AG08395 (cell line): Measurements from ENCODE around the gene ALPL.
"Not testable (repeated sequence)": the region's sequence is repeated elsewhere in the genome, so short reads cannot be mapped to it uniquely, and the experiment has no call there.

ENCODE experiments used
- DNase-seq: peaks from one replicate; pipeline ENCODE4 v3.0.0; 2012; ENCODE audit warnings: mixed read lengths, low spot score

The ALPL gene

DNA sequence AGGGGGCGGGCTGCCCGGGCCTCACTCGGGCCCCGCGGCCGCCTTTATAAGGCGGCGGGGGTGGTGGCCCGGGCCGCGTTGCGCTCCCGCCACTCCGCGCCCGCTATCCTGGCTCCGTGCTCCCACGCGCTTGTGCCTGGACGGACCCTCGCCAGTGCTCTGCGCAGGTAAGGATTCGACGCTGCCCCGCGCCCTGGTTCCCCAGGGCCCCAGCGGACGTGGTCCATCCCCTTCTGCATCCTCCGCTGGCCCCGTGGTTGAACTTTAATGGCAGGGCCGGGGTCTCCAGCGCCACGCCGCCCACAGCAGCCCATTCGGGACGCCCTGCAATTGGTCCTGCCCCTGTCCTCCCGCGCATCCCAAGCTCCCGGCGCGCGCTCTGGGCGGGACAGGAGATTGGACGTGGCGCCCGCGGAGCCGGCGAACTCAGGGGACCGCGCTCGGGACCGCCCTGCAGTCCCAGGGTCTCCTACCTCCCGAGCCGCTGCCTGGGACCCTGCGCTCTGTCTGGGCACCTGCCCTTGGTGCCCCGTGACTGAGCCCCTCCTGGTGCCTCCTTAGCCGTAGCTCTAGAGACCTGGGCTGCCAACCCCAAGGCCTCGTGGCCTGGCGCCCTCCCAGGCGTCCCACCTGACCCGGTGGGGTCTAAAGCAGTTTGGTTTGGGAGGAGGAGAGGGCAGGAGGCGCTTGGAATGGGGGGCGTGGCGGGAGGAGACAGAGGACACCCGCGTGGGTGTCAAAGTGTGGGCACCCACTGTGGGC lies at the start of gene ALPL:
Gene ALPL, plus strand, starts transcription at position 73 of the 762 bp plus-strand sequence. CDS start 44,659 bp downstream, outside the sequence.
- no peak for DNase-seq

DNA sequence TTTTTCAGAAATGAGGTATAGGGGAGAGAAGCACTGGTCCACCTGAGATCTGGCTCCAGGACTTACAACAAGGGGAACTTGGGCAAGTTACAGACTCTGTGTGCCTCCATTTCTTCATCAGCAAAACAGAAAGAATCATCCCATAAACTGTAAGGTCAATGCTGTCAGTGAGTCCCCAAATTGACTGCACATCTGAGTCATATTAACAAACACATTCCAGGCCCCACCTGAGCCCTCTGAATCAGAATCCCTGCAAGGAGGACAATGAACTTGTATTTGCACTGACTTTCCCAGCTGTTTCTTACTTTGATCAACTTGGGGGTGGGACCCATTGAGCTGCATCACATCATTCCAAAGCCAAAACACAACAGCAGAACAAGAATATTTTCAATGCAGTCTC lies 44.1 kb upstream of the ALPL start:
- not testable (repeated sequence) for DNase-seq

- not testable (repeated sequence) for DNase-seq
Observed at GRCh38 chr1:21467946-21468345, 41.3 kb upstream of the ALPL start.

GRCh38 chr1:21468599-21468998 lies 40.6 kb upstream of the ALPL start:
- DNase-seq: no peak

DNA sequence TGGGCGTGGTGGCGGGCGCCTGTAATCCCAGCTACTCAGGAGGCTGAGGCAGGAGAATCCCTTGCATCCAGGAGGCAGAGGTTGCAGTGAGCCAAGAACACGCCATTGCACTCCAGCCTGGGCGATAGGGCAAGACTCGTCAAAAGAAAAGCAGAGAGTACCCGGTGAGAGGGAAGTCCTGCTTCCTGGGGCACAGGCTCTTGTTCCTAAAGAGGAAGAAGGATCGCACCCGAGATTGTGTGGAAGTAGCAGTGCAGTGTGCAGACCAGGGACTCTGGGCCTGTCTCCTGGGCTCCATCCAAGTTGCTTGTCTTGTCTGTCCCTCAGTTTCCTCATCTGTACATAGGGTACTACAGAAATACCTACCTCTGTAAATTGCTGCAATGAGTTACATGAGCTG lies 39.6 kb upstream of the ALPL start:
- DNase-seq: no peak

DNA sequence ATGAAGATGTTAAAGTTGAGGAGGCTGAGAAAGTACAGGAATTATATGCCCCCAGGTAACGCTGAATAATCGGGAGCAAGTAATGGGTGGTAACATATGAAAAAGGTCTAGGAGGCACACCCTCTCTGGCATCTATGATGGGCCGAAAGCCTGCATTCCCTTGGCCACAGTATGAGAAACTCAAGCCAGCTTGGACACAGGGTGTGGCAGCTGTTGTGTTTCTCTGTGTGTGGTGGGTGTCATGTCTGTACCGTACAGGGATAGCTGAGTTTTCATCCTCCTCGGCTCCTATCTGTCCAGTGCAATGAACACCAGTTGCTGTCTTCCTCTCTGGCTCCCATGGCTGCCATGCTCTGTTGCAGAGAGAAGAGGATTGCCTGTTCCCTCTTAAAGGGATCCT lies 36.4 kb upstream of the ALPL start:
- DNase-seq: no peak

DNA sequence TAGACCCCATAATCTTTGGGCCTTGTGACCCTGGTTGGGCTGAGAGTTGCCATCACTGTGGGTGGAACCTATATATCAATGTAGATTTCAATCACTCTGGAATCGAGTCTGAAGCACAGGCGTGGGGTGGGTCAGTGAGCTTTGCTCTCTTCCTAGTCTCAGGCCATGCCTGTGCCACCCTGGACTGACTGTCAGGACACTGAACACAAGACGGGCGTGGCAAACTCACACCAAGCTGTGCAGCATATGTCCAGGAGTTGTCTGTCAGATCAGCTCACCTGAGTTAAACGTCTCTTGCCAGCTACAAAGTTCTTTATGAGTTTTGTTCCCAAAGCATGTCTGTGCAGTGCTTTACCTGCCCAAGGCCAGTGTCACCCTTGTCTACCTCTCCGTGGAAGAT lies 30.9 kb upstream of the ALPL start:
- DNase-seq: no peak

DNA sequence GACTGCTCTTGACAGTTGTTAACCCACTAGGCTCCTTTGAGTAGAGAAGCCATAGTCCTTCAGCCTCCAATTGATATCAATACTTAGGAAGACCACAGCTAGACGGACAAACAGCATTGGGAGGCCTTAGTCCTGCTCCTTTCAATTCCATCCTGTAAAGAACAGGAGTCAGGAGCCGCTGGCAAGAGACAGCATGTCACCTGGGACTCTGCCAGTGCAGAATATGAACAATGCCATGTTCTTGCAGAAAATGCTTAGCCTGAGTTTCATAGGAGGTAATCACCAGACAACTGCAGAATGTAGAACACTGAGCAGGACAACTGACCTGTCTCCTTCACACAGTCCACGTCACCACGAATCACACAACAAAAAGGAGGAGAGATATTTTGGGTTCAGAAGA lies 25.3 kb upstream of the ALPL start:
- not testable (repeated sequence) for DNase-seq

DNA sequence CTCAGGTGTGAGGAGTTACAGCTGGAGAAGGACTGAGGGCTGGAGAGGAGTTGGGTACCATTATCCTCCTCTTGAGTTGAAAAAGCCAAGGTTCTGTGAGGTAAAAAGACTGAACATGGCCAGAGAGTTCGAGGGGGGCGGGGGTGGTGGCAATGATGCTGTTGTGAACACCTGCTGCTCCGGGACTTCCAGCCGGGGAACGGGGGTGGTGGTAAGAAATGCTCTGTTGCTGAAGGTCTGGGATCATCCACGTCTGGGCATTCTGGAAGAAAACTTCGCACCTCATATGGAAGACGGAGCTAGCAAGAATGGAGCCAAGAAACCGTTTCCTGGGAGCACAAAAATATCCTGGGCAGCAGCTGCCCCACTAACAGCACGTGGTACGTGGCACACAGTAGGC lies 20.1 kb upstream of the ALPL start:
- no peak for DNase-seq

DNA sequence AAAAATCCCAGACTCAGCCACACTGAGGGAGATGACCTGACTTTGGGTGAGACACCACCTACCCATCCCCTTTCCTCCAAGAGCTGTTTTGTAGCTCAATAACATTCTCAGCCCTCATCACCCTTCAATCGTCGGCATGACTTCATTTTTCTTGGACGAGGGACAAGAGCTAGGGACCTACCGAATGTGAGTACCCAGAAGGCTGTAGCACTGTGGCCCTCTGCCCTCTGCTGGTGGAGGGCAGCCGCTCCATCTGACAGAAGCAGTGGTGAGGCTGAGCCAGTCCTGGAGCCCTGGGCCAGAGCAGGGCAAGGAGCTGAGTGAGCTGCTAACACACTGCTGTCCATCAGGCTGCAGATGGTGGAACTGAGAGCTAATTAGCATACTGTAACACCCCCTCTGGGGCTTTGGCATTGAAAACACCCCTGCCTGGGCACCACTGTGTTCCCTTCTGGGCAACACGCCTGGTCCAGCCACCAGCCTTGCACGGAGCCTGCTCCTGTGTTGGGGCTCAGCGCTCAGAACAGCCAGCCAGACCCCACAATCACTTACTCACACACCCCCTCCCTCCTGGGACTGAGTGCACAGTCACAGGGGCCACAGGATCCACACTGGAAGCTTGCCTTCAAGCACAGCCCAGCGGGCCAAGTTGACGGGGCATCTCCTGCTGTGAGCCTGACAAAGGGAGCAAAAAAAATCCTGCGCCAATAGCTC lies 18.3 kb upstream of the ALPL start:
- DNase-seq: peak; percentile 90

GRCh38 chr1:21491488-21492355 lies 17.5 kb upstream of the ALPL start:
- no peak for DNase-seq

DNA sequence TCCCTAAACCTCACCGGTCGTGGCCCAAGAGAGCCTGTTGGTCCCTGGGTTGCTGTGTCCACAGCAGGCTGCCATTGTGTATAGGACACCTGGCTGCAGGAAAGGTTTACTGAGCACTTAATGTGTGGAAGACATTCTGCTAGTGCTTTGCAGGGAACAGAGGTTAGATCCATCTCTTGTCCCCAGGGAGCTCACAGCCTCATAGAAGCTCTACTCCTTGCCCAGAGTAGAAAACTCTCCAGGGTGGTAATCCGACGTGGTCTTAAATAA lies 16.9 kb upstream of the ALPL start:
- DNase-seq: no peak

DNA sequence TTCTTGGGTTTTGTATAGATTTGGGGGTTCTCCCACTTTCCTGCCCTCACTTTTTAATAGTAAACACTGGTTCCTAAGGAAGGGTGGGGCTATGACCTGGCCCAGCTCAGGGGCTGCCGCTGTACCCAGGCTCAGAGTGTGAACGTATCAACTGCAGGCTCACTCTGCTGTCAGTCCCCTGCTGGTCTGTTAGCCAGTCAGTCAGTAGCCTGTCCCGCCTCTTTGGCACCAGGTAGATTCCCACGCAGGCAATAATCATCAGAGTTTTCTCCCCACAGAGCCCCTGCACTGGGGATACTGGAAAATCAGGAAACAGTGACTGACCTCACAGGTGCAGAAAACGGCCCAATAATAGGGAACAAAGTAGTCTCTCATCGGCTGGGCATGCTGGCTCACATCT lies 15.0 kb upstream of the ALPL start:
- no peak for DNase-seq

- DNase-seq: no peak
Observed at GRCh38 chr1:21495225-21495820, 13.9 kb upstream of the ALPL start.

DNA sequence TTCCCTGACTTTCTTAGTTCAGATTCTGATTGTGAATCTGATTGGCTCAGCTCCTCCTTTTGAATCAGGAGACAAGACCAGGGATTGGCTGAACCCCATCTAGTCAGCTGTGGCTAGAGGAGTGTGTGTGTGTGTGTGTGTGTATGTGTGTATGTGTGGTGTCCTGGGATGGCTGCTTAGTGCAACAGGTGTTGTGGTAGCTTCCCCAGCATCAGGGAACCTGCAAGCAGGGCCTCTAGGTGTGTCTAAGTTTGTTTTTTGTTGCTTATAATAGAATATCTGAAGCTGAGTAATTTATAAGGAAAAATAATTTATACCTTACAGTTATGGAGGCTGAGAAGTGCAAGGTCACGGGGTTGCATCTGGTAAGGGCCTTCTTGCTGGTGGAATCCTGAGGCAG lies 13.2 kb upstream of the ALPL start:
- DNase-seq: no peak

DNA sequence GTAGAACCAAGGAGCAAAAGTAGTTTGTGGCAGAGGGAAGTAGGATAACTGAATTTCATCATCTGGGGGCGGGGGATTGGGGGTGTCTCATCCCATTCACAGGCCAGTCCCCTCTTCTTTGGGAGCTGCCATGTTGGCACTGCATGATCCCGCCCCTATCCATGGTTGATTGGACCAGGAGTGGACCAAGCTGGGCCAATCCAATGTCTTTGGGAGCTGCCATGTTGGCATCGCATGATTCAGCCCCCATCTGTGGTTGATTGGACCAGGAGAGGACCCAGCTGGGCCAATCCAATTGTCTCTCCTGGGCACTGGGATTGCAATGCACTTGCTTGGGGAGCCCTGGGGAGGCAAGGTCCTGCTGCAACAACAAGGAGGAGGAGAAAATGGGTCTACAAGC lies 12.3 kb upstream of the ALPL start:
- DNase-seq: no peak

DNA sequence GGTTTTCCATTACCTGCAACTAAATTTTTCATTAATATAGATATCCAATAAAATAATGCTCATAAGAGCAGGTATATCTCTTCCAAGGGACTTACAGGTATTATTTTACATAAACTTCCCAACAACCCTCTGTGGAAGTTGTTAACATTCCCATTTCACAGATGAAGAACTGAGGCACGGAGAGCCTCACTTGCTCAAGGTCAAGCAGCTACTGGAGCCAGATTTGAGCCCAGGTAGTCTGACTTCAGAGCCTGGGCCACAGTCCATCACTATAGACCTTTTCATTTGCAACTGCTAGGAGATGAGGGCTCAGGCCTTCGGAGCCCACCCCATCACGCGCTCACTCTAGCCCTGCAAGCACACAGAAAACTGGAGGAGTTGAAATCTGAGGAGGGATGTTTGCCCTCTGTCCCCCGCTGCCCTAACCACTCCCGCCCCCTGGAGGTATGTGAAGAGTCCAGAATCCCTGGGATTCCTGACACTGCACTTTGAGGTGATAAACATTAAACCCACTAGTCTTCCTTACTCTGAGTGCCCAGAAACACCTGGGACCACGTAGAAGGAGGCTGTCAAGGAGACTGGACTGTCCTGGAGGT lies 11.7 kb upstream of the ALPL start:
- no peak for DNase-seq

DNA sequence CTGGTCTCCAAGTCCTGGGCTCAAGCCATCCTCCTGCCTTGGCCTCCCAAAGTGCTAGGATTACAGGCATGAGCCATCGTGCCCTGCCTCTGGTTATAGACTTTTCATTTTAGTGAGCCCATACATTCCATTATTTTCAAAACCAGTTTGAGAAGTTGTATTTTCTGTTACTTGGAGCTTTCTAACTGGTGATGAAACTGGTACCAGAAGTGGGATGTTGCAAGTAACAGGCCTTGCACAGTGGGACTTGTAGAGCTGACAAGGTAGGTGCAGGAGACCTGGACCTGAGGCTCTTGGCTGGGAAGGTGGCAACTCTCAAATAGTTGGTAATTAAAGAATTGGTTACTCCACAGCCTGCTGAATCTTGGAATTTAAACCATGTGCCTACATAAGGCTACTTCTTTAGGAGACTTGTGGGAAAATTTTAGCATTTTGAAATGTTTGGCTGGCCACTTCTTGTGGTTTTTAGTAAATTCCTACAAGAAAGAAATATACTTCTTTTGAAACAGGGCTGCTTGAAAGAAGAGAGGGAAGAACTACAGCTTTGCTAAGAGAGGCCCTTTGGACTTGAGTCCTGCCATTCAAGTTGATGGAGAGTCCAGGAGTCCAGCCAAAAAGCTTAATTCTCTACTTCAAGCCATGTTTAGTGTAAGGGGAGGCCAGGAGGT lies 9.8 kb upstream of the ALPL start:
- no peak for DNase-seq

DNA sequence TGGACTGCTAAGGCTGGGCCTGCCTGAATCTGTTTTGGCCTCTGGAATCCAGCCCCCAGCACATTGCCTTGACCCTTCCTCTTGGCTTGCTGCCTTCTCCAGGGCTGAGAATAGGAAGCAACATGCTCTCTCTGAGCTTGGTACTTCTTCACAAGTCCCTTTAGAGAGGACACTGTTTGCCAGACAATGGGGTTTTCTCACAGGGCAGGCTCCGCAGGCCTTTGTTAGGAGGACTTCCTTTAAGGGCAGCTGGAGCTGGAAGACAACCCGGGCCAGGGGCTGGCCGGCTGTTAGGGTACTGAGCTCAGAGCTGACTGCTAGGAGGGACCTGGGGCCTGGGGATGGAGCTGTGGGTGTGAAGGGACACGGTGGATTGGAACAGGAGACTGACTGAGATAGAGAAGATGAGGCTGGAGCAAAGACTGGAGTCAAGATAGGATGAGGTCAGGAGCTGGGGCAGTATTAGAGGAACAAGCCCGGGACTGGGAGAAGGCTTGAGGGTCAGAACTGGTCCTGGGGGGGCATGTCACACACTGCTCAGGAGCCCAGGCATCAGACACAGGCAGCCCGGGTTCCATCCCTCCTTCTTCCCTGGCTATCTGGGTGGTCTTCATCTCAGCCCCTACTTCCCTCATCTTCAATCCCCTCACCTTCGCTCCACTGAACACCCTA lies 5.4 kb upstream of the ALPL start:
- no peak for DNase-seq

DNA sequence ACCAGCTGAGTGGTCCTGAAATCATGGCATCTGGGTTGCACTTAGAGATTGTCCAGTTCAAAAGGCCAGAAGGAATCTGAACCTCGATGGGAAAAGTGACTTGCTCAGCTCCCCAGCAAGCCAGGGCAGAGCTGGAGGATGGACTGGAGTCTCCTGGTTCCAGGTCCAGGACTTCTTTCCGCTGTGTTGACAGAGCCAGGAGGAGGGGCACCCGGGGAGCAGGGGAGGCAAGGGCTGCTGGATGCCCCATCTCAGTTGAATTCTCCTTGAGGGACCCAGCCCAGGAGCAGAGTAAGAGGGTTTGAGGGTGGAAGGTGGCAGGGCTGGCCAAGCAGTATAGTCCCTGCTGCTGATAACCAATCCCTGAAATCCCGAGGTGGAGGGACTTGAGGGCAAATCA lies 2.4 kb upstream of the ALPL start:
- DNase-seq: no peak
